Loucy (cell line): ENCODE measurements around the gene APELA.

Experiments used
- CTCF ChIP-seq: fragments of 200-600 bp; sonication (generic); conservative IDR thresholded peaks from 2 replicates; pipeline ENCODE4 v1.5.1; 2014; ENCODE audit warnings: mild to moderate bottlenecking, antibody characterized with exemption, low read length
- EZH2phosphoT487 ChIP-seq: fragments of 200-600 bp; IDR thresholded peaks from 2 replicates; pipeline ENCODE4 v1.6.1; 2018; ENCODE audit warnings: antibody characterized with exemption, mild to moderate bottlenecking, moderate library complexity, borderline replicate concordance

GRCh38 chr4:164943192-164943591, 66.2 kb downstream of the APELA start:
- TF ChIP-seq CTCF (no peak), EZH2phosphoT487 (no peak)
